K562 (cell line): Measurements from ENCODE around the gene NRCAM. TPM values are rescaled to one million over a fixed set of nuclear protein-coding genes. Genes with fewer than 3 reads are reported as not detected.

Source experiments
- ATAC-seq: fragments of 200-7000 bp; cut with Tn5 transposase; 3 replicates; pipeline ENCODE4 v1.9.1; 2020; ENCODE audit warnings: moderate library complexity
- BruUV-seq: library from RNA; stranded (reverse); fragments of 400-500 nt; replicated peaks from 2 replicates; lab custom pipeline; 2021; lab: Mats Ljungman, UMichigan
- CTCF ChIA-PET: fragments of 300-600 bp; formaldehyde crosslinking; extraction: SDS; loops from one replicate; lab custom pipeline; 2021; ENCODE audit warnings: low intra/inter-chr PET ratio; lab: Yijun Ruan, JAX
- POLR2A ChIA-PET: fragments of 300-600, 350-650 bp; sonication (Branson Sonifier 250); formaldehyde crosslinking; extraction: SDS; loops from one replicate; lab custom pipeline; 2021; ENCODE audit warnings: antibody characterized with exemption, inconsistent platforms; lab: Yijun Ruan, JAX
- DNase-seq, 4 experiments: peaks; one replicate each; pipeline versions ENCODE4 v3.0.0 to v3.0.0-alpha.2; 2011 to 2018; ENCODE audit warnings: low spot score in 3 of 4, mixed read lengths in 3 of 4; ENCODE audit errors: extremely low read depth in 1 of 4
- FAIRE-seq: peaks from 2 replicates; lab custom pipeline; 2011; peaks lifted over from hg19 to GRCh38; lab: Jason Lieb, UNC
- H2AFZ ChIP-seq: 2 replicates; pipeline ENCODE4 v1.6.0; 2011; ENCODE audit warnings: low read depth, low read length, control low read depth, inconsistent platforms
- H3K27ac ChIP-seq: fragments of 200-600 bp; 3 replicates; pipeline ENCODE4 v1.8.0; 2011; ENCODE audit warnings: low read depth, mild to moderate bottlenecking, control low read depth, inconsistent platforms, low read length, moderate library complexity, mixed read lengths; ENCODE audit errors: extremely low read depth
- H3K27me3 ChIP-seq, 2 experiments: fragments of 300-600 bp in 1 of 2; 2 replicates in 1 of 2; 3 replicates in 1 of 2; pipeline versions ENCODE4 v1.6.0 to v1.8.0; 2011; ENCODE audit warnings: inconsistent platforms in 2 of 2, low read length in 2 of 2, mild to moderate bottlenecking in 1 of 2, mixed read lengths in 1 of 2, moderate library complexity in 1 of 2; ENCODE audit not compliant: control insufficient read depth in 2 of 2, insufficient read depth in 2 of 2
- H3K36me3 ChIP-seq: fragments of 300-600 bp; 3 replicates; pipeline ENCODE4 v1.8.0; 2011; ENCODE audit warnings: mild to moderate bottlenecking, low read length, inconsistent platforms; ENCODE audit not compliant: control insufficient read depth, insufficient read depth
- H3K4me1 ChIP-seq, 2 experiments: fragments of 200-600 bp in 1 of 2; replicated peaks in 1 of 2; 2 replicates in 1 of 2; 3 replicates in 1 of 2; pipeline versions ENCODE4 v1.5.1 to v1.8.0; 2011; ENCODE audit warnings: inconsistent platforms in 2 of 2, low read length in 2 of 2, mild to moderate bottlenecking in 1 of 2, mixed read lengths in 1 of 2, moderate library complexity in 1 of 2; ENCODE audit not compliant: control insufficient read depth in 2 of 2, insufficient read depth in 2 of 2
- H3K4me2 ChIP-seq: 2 replicates; pipeline ENCODE4 v1.6.1; 2011; ENCODE audit warnings: low read length, control low read depth, inconsistent platforms, mixed read lengths; ENCODE audit not compliant: insufficient read depth
- H3K4me3 ChIP-seq: fragments of 200-600 bp; sonication (generic), shearing (Covaris generic); 2 replicates; pipeline ENCODE4 v1.5.1; 2016; ENCODE audit warnings: control low read depth, inconsistent platforms
- H3K79me2 ChIP-seq: fragments of 200-600 bp; 3 replicates; pipeline ENCODE4 v1.8.0; 2011; ENCODE audit warnings: low read length, inconsistent platforms; ENCODE audit not compliant: control insufficient read depth, insufficient read depth
- H3K9ac ChIP-seq, 2 experiments: 2 replicates each; pipeline versions ENCODE4 v1.6.0 to v1.6.1; 2011; ENCODE audit warnings: low read depth in 2 of 2, low read length in 2 of 2, control low read depth in 1 of 2, inconsistent platforms in 1 of 2, mild to moderate bottlenecking in 1 of 2, mixed read lengths in 1 of 2; ENCODE audit not compliant: insufficient read depth in 1 of 2
- H3K9me1 ChIP-seq: one replicate; pipeline ENCODE4 v1.6.0; 2011; ENCODE audit warnings: inconsistent platforms, mild to moderate bottlenecking, low read length, moderate library complexity; ENCODE audit not compliant: control insufficient read depth, insufficient read depth
- H3K9me3 ChIP-seq: replicated peaks from 2 replicates; pipeline ENCODE4 v1.5.1; 2011; ENCODE audit warnings: low read depth, low read length, inconsistent platforms; ENCODE audit not compliant: control insufficient read depth, insufficient read depth
- H4K20me1 ChIP-seq: replicated peaks from 2 replicates; pipeline ENCODE4 v1.6.1; 2011; ENCODE audit warnings: low read length, inconsistent platforms, mixed read lengths; ENCODE audit not compliant: control insufficient read depth, insufficient read depth
- CREB3L1 ChIP-seq: fragments of 450-650 bp; IDR thresholded peaks from 2 replicates; pipeline ENCODE4 v1.6.1; 2014; ENCODE audit warnings: low read depth, mild to moderate bottlenecking, moderate library complexity, borderline replicate concordance
- HMGN3 ChIP-seq: IDR thresholded peaks from 2 replicates; pipeline ENCODE4 v1.6.1; 2011; ENCODE audit warnings: borderline replicate concordance, low read depth, mild to moderate bottlenecking, mixed read lengths, low read length; ENCODE audit not compliant: insufficient read length; ENCODE audit errors: extremely low read depth
- NFYB ChIP-seq: IDR thresholded peaks from 2 replicates; pipeline ENCODE4 v1.6.1; 2011; ENCODE audit warnings: mild to moderate bottlenecking, moderate library complexity; ENCODE audit not compliant: insufficient read length; ENCODE audit errors: extremely low read depth
- RAD21 ChIP-seq, 2 experiments: fragments of 250-450 bp in 1 of 2; fragments of 450-650 bp in 1 of 2; sonication (Bioruptor Pico) in 1 of 2; formaldehyde crosslinking in 1 of 2; IDR thresholded peaks in 1 of 2; conservative IDR thresholded peaks in 1 of 2; 2 replicates each; pipeline versions ENCODE4 v1.4.0 to v1.8.0; 2020 to 2022; ENCODE audit warnings: mild to moderate bottlenecking in 2 of 2, moderate library complexity in 1 of 2
- ZNF165 ChIP-seq: fragments of 250-450 bp; sonication (Bioruptor Pico); IDR thresholded peaks from 2 replicates; pipeline ENCODE4 v1.4.0; 2020; ENCODE audit warnings: borderline replicate concordance
- WGBS: fragments of 100-300 bp; shearing (Covaris generic); methylation state at CpG from one replicate; pipeline ENCODE4 v1.1.6; 2016; ENCODE audit warnings: low coverage, mixed read lengths; ENCODE audit not compliant: insufficient coverage; ENCODE audit errors: missing lambda C conversion rate; 5-methylcytosine and 5-hydroxymethylcytosine counted together
- in situ Hi-C: fragments of 300-500 bp; cut with MboI; formaldehyde crosslinking; loops from 4 replicates; pipeline ENCODE4 v1.15.0; 2018; ENCODE audit warnings: inconsistent platforms, mixed read lengths
- intact Hi-C: fragments of 100-400 bp; cut with micrococcal nuclease; formaldehyde crosslinking; loops from 2 replicates; pipeline ENCODE4 v1.14.2; 2022
- polyA plus RNA-seq, 8 experiments: library from polyadenylated mRNA; depleted of rRNA in 4 of 8; stranded (reverse) in 5 of 8; unstranded in 3 of 8; fragments of >200 nt; fragmentation: Nextera tagmentation in 2 of 8; fragmentation: Illumina TruSeq in 1 of 8; extraction: Ambion mirVana in 2 of 8; extraction: Trizol in 1 of 8; gene quantifications; 2 replicates each; pipeline versions ENCODE4 v1.2.1 to v1.2.3, GENCODE V29; 2011 to 2014; ENCODE audit warnings: inconsistent platforms in 1 of 8, missing spikeins in 1 of 8
- total RNA-seq, 7 experiments: library from RNA; depleted of rRNA in 6 of 7; stranded (reverse); fragments of >200 nt in 6 of 7; fragmentation: Illumina TruSeq in 2 of 7; extraction: Trizol in 2 of 7; gene quantifications; 2 replicates each; pipeline versions ENCODE4 v1.2.1 to v1.2.3, GENCODE V29; 2011 to 2021; ENCODE audit warnings: low replicate concordance in 1 of 7
- TF ChIP-seq, protein P1 (sequence below): fragments of 250-450 bp; sonication (Bioruptor Pico); IDR thresholded peaks from 2 replicates; pipeline ENCODE4 v1.4.0; 2020; ENCODE audit warnings: borderline replicate concordance

Gene NRCAM
- total and polyA plus RNA-seq, 9 of the 15 experiments (the other 6 are each of a cell fraction or from before 2014, with no cell fraction given): 0.03 to 0.54 (median 0.12) TPM; not detected in 1

DNA sequence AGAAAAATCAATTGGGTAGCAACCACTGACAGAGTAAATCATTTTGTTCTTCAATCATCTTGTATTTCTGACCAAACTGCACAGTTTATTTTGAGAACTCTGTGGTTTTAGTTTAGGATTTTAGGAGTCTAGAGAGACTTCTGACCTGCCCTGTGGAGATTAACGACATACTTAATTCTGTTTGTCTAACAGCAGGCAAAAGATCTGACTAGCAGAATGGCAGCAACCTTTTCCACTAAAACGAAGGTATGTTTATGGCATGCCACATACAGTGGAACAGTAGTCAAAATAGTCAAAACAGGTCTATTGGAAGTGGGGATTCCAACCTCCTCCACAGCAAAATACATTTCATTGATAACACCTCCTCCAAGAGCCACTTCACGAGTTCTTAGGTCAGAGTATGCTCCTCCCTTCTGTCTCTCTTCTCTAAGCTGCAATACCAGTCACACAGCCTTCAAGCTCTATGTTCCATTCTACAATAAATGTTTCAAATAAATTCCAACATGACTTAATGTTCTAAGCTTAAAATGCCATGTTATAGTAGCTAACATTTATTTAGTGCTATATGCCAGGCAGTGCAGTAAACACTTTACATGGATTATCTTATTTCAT lies 34.4 kb downstream of the NRCAM start (continued):
- TF ChIP-seq CREB3L1: no peak
- TF ChIP-seq RAD21 (CRISPR knock-in tag; conservative IDR thresholded peaks at IDR 0.05 in 1 of 2, IDR thresholded peaks at IDR 0.05 in 1 of 2): no peak

DNA sequence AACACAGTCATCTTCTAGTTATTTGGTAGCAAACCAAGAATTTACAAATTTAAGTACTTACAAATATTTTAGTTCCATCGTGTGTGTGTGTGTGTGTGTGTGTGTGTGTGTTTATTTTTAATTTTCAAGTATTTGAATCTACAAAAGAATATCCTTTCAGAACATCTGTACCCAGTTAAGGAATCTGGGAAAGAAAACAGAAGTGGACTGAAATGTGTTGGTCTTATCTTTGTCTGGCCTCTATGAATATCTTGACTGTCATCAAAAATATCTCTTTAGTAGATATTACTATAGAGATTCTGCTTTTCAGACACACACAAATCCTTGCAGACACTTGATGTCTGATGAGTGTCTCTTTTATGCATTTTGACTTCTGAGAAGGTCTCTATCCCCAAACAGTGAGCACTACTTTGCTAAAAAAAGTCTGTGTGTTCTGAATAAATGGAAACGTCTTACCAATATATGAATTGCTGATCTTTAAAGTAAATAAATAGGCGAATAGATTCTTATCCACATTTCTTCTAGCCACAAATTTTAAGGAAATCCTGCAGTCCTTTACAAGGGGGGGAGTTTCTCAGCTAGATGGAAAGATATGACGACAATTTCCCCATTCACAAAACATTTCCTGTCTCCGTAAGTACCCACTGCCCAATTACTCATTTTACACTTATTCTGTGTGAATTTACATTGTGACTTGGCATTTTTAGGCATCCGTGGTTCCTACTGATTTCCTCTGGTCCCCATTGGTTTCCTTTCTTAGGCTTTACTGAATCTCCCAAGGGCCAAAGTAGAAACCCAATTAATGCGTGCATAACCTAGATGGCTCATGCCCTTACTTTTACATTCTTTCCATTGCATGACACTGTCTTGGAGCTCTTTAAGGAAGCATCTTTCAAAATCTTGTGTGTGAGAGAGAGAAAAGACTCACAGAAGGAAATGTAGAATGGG lies 36.0 kb downstream of the NRCAM start:
- Histone ChIP-seq H3K9me3 (no peaks in the 10 kb centered on the region), H3K27me3 (peaks cover 3 to 8% of the 10 kb centered on the region in 2 experiments; a peak in 2 of 5 replicates), H3K9ac (no peak overlapping the region), H3K4me2 (no peak overlapping the region), H3K79me2 (no peaks in the 10 kb centered on the region), H3K27ac (no peak overlapping the region), H3K4me1 (peaks cover 0 to 7% of the 10 kb centered on the region in 2 experiments; a peak in 2 of 5 replicates), H2AFZ (no peak overlapping the region), H3K36me3 (no peaks in the 10 kb centered on the region), H3K4me3 (no peak overlapping the region), H4K20me1 (no peaks in the 10 kb centered on the region), H3K9me1 (no peaks in the 10 kb centered on the region)
- BruUV-seq: no TSS peak
- ChIA-PET CTCF (no interaction called here), POLR2A (no interaction called here)
- DNase-seq (no peak), FAIRE-seq (no peak), ATAC-seq (no peak)
- in situ Hi-C loops (no loop called here), intact Hi-C loops (no loop called here)
- WGBS: 5% methylated on average over 7 of the region's 7 CpGs
- TF ChIP-seq ZNF165 (CRISPR knock-in tag) (no peak), NFYB (no peak), HMGN3 (no peak)
- TF ChIP-seq, protein P1, sequence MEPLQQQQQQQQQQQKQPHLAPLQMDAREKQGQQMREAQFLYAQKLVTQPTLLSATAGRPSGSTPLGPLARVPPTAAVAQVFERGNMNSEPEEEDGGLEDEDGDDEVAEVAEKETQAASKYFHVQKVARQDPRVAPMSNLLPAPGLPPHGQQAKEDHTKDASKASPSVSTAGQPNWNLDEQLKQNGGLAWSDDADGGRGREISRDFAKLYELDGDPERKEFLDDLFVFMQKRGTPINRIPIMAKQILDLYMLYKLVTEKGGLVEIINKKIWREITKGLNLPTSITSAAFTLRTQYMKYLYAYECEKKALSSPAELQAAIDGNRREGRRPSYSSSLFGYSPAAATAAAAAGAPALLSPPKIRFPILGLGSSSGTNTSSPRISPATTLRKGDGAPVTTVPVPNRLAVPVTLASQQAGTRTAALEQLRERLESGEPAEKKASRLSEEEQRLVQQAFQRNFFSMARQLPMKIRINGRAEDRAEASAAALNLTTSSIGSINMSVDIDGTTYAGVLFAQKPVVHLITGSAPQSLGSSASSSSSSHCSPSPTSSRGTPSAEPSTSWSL (CRISPR knock-in tag): no peak
